ENCODE measurements around the gene SULF2.

- TF ChIP-seq REST (IDR thresholded peaks at IDR 0.05; ENCODE audit: low read depth): no peak
- no peak for TF ChIP-seq MAX (IDR thresholded peaks at IDR 0.05)
- TF ChIP-seq YY1 (IDR thresholded peaks at IDR 0.05; ENCODE audit: low read depth): no peak
- no peak for TF ChIP-seq EP300 (IDR thresholded peaks at IDR 0.05; ENCODE audit: borderline replicate concordance)
- TF ChIP-seq CEBPB (IDR thresholded peaks at IDR 0.05): no peak
- no peak for TF ChIP-seq FOXM1 (IDR thresholded peaks at IDR 0.05; ENCODE audit: borderline replicate concordance, low read depth)
- no peak for TF ChIP-seq CREB1 (IDR thresholded peaks at IDR 0.05; ENCODE audit: low read depth)
- no peak for TF ChIP-seq ZBTB7A (IDR thresholded peaks at IDR 0.05; ENCODE audit: low read depth)
- no peak for TF ChIP-seq TCF12 (IDR thresholded peaks at IDR 0.05; ENCODE audit: low read depth)
- no peak for TF ChIP-seq USF1 (IDR thresholded peaks at IDR 0.05)
These were observed 108.2 kb downstream of the SULF2 start for GRCh38 chr20:47676912-47677634.
